ENCODE measurements around the gene CYTH3.

Gene CYTH3

DNA sequence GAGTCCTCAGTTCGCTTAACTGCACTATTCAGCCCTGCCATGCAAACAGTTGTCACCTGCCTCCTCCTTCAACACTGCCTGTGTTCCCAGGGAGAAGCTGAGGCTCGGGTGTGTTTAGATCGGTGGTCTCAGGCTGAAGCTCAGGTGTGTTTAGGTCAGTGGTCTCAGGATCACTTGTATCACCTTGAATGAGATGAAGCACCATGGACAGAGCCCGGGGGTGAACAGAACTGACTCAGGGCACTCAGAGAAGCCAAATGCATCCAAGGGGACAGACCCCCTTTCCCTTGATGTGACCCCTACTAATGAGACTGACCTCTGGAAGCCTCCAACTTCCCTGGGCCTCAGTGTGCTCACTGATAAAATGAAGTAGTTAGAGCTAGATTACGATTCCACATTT lies 84.0 kb downstream of the CYTH3 start:
- no peak for DNase-seq

DNA sequence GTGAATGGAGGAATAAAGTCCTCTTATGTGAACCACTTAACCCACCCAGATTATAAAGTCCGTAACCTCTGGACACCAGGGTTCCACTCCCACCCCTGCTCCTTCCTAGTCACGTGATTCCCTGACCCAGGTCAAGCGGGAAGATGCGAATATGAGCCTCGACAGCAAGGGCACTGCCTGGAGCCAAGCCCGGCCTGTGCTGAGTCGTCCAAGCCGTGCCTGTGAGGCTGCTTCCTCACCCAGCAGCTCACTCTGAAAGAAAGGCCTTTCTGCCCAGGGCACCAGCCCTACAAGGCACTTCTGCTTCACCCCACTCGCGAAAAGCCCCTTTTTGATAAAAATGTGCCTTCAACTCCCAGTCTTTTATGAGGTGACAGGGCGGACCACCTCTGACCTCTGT lies 85.8 kb downstream of the CYTH3 start:
- no peak for DNase-seq

DNA sequence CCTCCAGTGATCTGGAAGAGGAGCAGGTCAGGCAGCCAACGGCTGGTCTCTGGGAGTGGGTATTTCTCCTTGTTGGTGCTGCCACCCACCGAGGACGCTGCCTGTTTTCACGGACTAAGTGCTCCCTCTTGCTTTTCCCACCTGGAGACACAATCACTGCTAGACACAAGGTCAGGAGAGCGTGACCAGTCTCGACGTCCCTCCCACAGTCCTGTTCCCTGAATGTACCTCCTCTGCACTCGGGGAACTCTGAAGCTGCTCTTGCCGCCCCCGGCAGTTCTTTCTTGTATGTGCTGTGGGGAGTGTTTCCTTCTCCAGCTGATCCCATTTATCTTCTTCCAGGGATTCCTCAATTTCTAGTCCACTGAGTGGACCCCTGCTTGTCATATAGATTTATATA lies 89.4 kb downstream of the CYTH3 start:
- DNase-seq = no peak

DNA sequence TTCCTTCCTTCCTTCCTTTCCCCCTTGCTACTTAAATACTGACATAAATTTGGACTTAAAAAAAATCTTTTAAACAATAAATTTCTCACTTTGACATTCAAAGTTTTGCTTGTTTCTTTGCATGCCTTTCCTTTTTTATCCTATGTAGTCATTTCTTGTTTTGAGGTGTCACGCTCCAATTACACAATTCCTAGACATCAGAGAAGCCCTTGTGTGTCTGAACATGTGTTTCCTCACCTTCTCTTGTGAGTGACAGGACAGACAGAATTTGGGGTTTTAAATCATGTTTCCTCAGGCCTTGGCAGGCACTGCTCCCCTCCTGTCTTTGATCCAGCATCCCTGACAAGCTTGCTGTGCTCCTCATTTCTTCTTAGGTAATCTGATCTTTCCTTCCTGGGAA lies 91.3 kb downstream of the CYTH3 start:
- no peak for DNase-seq

DNA sequence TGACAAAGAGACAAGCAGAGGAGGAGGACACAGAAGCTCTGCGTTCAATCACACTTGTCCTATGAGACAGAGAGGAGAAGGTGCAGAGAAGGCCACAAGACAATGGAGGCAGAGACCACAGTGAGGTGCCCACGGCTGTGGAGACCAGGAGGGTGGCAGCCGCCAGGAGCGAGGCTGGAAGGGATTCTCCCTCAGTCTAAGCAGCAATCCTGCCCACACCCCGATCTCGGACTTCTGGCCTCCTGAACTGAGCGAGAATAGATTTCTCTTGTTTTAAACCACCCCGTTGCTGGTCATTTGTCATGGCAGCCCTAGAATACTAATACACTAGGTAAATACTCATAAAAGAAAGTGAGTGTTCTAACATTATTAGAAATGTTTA lies 92.1 kb downstream of the CYTH3 start:
- no peak for DNase-seq

DNA sequence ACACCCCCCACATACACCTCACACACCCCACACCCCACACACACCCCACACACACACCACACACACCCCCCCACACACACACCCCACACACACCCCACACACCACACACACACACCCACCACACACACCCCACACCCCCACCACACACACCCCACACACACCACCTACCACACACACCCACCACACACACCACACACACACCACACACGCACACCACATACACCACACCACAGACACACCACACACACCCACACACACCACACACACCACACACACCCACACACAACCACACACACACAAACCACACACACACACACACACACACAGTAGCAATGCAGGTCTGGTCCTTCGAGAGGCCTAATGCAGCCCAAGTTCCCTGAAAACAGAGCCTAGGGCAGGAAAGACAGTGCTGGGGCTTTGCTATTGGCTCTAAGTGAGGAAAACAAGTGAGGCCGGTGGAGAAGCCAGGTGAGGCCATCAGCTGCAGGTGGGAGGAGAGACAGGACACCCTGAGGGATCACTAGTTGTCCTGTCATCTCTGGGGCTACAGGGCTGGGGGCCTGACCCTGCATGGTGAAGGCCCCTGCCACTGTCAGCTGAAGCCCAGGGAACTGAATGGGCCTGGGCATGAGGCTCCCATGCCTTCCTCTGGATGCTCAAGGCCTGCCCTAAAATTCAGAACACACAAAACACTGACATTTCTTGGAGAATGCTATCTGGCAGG lies 92.6 kb downstream of the CYTH3 start:
- DNase-seq = no peak

DNA sequence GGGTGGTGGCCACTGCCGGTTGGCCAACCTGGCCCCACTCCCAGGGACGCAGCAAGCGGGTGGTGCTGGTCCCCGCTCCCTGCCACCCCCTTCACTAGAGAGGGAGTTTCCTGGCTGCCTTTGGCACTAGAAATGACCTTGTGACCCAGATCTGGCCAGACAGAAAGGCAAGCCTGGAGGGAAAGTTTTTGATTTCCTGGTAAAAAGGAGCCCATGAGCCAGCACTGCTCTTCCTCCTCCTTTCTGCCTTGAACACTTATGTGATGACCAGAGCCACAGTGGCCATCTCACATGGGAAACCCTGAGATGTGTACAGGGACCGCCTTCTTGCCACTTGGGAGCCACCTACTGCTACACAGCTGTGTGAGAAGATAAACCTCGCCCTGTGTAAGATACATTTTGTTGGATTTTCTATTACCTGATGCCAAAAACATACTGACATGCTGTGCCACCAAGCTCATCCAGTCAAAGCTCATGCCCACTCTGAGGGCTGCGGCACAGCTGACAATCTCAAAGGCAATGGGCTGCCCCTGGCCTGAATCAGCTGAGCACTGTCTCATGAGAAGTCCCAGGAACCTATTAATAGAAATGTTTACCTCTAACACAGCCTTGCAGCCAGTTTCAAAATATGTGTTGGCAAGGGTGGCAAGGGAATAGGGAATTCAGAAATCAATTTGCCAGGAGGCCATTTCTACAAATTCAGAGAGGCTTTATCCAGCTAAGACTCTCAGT lies 94.0 kb downstream of the CYTH3 start:
- no peak for DNase-seq

DNA sequence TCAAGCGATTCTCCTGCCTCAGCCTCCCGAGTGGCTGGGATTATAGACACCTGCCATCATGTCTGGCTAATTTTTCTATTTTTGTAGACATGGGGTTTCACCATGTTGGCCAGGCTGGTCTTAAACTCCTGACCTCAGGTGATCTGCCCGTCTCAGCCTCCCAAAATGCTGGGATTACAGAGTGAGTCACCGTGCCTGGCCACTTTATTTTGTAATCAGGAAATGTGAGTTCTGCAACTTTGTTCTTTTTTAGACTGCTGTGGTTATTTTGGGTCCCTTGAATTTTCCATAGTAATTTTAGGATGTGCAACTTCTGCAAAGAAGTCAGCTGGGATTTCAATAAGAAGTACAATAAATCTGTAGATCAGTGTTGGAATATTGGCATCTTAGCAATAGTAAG lies 96.8 kb downstream of the CYTH3 start:
- no peak for DNase-seq

DNA sequence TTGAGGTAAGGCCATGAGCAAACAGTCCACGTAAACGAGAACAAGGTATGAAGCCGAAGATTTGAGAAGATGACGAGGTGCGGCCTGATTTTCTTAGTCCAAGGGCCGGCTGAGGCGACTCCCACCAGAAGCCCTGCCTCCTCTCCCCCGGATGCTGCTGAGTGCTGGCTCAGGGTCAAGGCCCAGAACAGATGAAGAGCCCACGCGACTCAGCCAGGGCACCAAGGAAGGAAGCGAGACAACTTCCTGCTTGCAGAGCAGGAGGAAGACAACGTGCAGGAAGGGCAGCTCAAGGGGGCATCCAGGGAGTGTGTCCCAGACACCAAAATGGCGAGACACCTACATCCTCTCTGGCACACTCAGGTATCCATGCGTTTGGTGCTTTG lies 99.5 kb downstream of the CYTH3 start:
- DNase-seq = no peak

DNA sequence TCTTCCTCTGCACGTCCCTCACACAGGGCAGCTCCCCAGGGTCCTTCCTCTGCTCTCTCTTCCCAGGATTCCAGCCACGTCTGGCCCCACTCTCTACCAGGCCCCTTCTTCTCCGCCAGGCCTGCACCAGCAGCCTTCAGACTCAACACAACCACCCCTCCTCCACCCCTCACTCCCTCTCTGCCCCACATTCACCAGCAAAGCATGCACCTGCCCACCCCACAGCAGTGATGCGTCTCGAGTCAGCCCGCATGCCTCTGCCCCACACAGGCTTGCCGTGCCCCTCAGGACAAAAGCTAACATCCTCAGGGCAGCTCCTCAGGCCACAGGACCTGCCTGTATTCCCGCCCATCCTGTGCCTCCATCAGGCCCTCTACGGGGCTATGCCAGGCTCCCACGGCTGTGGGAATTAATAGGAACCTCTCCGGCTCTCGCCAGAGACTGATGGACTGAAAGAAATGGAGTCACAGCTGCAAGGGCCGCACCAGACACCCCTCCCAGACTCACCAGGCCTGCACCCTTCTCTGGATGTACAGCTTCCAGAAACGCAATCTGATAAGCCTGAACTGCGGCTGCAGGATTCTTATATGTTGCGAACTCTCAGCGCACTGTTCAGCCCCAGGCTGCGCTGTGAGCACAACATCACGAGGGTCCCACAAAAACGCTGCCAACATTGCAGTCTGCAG lies 100.1 kb downstream of the CYTH3 start:
- DNase-seq = no peak

DNA sequence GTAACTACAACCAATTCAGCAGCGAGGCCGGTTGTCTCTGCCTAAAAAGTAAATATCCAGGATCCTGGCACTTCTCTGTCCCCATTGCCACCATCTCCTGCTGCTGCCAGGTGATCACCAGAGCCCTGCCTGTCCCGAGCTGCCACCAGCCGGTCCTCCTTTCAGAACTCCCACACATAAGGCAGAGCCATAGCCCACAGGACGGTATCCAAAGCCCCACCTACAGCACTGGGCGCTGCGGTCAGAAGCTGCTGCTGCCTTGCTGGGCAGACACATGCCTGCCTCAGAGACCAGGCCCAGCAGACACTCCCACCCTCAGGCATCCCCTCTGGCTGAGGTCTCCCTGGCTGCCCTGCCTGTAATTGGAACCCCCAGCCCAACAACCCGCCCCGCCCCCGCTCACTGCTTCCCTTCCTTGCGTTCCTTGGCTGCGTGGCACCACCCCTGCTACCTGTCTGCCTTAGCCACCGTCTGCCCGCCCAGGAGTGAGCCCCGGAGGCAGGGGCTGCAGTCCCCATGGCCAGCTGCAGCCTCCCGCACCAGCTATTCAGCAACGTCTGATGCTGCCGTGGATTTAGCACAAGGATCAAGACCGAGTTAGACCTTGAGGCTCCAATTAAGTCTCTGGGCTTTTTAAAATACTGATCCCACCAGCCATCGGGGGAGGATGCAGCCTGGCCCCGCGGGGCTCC lies 100.7 kb downstream of the CYTH3 start:
- DNase-seq = no peak

DNA sequence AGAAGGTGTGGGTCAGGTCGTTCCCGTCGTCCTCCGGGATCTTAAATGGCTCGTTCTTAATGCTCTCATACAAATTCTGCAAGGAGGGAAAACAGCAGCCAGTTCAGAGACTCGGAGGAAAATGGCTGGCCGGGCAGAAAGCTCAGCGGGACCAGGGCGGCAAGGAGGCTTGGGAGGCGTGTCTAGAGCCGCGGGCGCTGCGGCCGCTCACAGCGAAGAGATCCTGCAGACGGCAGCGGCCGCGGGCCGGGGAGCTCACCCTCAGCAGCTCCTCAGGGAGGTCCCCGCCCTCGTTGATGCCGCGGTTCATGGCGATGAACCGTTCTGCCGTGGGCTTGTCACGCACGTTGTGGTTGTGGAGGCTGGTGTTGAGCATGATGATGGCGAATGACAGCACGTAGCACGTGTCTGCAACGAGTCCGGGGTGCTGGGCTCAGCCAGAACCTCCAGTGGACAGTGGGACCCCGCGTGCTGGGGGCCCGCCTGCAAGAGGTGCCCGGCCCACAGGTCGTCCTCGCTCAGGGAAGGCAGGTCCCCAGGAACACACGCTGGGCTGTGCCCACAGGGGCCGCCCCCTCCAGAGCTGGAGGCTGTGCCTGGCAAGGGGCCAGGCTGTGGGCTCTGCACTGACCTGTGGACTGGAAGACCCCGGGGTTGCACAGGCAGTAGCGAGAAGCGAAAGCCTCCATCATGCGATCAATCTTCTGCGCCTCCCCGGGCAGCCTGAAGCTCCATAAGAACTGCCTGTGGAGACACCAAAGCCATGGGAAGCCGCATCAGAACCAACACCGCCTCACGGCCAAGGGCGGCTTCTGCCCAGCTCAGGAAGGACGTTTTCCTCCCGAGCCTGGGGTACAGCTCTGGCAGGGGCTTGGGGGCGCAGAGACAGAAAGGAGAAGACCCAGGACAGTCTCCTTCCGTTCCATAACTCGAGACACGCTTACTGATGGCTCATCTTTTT lies 101.6 kb downstream of the CYTH3 start:
- no peak for DNase-seq

DNA sequence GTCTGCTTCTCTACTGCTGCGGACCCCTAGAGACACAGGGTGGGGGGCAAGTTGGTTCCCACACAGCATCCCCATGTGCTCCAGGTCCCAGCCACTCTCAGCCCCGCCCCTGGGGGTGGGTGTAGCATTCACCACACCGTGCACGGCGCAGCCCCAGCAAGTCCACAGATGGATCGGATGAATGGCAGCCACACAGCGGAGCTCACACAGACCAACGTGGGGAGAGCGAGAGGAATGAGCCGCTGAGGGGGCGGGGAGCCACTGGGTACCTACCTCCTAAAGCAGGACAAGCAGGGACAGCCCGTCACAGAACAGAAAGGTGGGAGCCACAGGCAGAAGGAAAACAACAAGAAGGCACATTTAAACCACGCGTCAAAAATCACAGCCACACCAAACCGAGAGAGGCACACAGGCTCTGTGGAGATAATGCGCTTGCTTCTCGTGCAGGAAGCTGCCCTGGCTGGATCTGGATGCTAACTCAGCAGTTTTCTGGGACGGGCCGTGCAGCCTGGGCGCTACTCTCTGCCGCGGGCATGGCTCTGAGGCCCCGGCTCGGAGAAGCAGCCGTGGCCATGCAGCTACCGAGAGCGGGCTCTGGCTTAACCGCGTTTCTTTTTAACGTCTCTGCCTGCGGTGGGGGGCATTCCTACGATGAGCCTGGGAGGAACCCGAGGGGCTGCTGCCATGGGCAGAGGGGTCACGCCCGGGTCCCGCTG lies 102.5 kb downstream of the CYTH3 start:
- DNase-seq = no peak

DNA sequence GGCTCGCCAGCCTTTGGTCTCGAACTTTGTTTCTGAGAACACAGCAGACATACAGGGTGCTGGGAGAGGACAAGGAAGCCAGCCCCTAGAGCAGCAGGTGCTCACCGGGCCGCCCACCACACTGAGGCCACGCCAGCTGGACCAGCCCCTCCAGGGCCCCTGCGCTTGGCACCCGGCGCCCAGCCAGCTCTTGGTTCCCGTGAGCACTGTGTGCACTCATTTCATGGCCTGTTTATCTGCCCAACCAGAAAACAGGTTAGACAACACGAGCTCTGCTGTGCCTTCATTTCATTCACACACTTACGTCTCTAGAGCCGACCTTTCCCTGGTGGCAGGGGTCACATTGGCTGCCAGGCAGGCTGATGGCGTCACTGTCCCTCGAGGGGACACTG lies 104.0 kb downstream of the CYTH3 start:
- DNase-seq = no peak

DNA sequence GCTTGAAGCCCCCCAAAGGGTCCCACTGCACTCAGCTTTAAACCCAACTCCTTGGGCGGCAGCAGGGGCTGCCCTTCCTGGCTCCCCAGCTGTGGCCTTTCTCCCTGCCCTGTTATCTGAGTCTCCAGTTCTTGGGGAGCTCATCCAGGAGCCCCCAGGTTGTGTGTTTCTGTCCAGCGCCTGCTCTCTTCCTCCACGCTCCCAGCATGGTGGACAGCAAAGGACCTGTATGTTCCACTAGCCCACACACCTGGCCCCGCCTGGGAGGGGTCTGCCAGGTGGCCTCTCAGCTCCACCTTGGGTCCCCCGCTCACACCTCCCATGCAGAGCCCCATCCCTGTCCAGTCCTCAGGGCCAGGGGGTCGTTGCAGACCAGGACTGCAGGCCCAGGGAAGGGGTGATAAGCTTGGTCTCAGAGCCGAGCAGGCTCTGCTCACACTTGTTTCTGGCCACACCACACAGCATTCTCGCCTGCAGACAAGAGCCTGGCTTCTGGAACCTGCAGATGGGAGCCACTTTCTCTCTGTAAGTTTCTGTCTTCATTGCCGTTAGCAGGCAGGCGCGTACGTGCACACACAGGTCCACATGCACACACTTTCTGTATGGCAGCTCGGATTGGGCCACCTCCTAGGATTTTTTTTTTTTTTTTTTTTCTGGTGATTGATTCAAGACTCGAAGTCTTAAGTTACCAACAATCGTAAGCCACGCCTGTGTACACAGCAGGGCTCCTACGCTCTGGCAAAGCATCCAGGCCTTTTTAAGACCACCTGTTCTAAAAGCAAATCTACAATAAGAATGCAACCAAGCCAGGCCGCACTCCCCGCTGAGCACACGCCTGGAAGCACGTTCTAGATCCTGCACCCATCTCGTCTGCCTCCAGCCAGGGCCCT lies 104.6 kb downstream of the CYTH3 start:
- no peak for DNase-seq

DNA sequence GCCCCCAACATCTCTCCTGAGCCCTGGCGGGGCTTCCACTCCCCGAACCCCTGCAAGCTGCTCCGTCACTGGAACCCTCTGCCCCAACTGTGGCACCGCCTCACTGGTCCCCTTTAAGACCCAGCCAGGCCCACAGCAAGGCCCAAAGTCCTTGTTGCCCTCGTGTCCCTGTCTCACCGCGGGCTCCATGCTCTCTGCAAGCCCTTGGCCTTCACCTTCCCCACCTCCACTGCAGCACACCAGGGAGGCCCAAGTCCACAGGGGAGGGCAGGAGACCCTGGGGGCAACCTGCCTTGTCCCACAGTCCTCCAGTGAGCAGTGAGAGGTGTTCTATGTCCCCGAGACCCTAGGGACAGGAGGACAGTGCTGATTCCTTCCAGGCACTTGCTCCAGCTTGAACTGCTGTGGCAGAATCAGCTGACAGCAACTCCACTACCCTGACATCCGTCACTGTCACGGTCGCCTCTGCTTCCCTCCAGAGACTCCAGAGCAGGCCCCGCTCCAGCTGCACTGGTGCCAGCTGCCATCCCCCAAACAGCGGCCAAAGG lies 105.3 kb downstream of the CYTH3 start:
- DNase-seq = no peak

DNA sequence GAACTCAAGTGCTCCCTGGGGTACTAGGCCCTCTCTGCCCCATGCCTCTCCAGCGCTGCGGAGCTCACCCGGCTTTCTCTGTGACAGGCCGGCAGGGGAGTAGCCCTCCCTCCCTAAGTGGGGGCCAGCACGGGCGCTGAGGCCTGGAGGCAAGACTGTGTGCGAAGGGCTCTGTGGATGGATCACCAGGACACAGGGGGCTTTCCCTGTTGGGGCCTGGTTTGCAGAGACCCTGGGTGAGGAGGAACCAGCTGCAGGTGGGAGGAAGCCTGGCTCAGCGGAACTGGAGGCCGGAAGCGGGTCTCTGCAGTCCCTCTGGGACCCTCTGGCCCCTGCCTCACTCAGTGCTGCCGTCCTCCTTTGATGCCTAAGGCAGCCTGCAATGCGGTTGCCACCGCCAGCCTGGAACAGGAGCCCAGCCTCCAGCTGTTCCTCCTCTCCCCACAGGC lies 106.0 kb downstream of the CYTH3 start:
- no peak for DNase-seq

DNA sequence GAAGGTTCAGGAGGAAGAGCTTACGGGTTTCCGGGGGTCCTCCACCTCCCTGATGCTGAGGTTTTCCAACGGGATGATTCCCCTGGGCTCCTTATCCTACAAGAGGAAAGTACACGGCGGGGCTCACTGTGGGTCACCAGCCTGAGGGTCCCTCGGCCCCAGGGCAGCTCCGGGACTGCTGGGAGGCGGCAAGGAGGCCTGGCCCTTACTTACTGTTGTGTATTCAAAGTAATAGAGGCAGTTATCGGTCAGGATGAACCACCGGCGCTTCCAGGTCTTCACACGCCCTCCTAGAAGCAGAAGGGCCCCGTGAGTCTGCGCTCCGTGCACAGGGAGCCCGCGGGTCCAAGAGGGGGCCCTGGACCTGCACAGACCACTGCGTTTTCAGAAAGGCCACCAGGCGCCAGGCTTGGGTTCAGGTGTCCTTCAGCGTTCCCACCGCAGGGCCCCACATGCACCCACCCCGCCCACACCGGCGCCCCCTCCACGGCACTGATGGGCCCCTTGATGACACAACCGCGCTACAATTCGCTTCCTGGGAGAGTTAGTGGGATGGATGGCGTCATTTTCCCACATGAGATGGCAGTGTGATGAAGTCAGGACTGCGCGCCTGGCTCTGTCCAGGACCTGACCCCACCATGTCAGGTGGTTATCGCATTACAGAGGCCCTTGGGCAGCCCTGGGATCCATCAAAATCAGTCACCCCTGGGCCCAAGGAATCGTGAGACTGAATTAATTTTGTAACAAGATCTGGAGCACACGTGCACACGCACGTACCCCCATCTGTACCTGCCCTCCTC lies 106.7 kb downstream of the CYTH3 start:
- no peak for DNase-seq

DNA sequence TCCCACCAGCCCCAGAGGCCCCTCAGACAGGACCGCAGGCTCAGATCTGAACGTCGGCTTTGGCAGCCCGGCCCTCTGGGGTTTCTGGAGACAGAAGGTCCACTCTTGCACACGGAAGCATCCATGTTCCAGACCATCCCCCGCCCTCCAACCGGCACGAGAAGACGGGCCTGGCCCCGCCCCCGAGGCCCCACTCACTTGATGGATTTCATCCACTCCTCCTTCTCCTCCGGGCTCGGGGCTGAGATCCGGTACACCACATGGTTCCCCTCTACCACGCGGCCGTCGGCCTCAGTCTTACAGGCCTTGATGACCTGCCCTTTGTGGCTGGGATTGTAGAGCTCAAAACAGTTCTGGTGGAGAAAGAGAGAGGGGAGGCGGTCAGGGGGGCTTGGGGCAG lies 107.3 kb downstream of the CYTH3 start:
- DNase-seq = no peak

Data from activated naive CD4-positive, alpha-beta T cell (primary cell).